Measurements from ENCODE around the gene NAA80. TPM values are rescaled to one million over a fixed set of nuclear protein-coding genes. Genes with fewer than 3 reads are reported as not detected.

Gene NAA80, protein sequence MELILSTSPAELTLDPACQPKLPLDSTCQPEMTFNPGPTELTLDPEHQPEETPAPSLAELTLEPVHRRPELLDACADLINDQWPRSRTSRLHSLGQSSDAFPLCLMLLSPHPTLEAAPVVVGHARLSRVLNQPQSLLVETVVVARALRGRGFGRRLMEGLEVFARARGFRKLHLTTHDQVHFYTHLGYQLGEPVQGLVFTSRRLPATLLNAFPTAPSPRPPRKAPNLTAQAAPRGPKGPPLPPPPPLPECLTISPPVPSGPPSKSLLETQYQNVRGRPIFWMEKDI
- 16.7 and 20.1 TPM in 2 replicates for total RNA-seq
- 15.0 TPM for polyA plus RNA-seq (2012)

DNA sequence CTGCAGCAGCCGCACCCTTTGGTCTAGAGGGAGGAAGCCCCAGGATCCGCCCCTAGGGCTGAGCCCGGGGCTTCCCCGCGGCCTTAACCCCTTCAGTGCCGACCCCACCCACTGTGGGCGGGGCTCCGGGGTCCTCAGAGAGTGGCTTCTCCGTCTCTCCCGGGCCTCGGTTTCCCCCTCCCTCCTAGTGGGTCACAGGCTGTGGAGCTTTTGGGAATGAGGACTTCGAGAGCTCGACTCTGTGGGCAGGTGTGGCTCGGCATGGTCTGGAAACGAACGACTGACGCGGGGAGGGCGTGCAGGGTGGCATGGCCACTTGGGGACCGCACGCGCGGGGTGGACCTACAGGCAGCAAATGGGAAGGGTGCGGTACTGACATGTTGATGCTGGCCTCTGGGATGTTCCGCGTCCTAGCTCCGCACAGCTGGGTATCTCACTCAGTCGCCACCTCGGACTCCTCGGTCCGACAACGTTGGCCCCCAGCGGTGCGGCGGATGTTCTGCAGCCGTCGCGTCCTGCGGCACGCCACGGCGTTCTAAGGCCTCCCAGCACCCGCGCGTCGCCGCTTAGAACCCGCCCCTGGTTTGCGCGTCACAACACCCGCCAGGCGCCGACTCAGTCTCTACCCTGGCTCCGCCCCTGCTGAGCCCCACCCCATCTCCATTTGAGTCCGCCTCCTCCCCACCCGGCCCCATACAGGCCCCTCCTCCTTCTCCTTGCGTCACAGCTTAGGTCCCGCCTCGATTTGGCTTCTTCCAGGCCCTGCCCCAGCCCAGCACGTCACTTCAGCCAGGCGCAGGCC, at the start of gene NAA80, which contains the start of gene HYAL3:
NAA80 (minus strand) TSS at position 570 of the 802 bp plus-strand sequence. CDS start 1,942 bp downstream, outside the sequence.
HYAL3 (minus strand) TSS at position 570 of the 802 bp plus-strand sequence. CDS start 3,803 bp downstream, outside the sequence.
- peak; percentile 99 for DNase-seq (ENCODE audit: low read depth)

DNA sequence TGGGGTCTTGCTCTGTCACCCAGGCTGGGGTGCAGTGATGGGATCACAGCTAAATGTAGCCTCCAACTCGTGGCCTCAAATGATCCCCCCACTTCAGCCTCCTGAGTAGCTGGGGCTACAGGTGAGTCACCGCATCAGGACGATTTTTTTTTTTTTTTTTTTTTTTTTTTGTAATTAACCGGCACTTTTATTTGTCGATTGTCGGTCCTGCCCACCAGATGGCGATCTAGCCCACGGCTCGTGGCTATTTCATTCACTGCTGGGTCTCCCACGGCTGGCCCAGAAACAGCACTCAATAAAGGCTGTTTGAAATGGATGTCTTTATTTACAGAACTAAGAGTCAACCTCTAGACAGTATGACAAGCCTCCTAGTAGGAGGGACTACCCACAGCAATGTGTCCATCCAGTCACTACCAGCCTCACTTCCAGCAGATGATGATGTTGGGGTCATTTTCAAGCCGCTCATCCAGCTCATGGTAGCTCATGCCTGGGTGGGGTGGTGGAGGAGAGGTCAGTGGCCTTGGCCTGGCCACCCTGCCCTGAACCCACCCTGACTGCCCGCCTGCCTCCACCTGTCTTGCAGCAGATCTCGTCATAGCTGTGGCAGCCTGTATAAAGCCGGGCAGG, 48.1 kb upstream of the NAA80 start:
- DNase-seq (ENCODE audit: low read depth): peak; percentile 68

DNA sequence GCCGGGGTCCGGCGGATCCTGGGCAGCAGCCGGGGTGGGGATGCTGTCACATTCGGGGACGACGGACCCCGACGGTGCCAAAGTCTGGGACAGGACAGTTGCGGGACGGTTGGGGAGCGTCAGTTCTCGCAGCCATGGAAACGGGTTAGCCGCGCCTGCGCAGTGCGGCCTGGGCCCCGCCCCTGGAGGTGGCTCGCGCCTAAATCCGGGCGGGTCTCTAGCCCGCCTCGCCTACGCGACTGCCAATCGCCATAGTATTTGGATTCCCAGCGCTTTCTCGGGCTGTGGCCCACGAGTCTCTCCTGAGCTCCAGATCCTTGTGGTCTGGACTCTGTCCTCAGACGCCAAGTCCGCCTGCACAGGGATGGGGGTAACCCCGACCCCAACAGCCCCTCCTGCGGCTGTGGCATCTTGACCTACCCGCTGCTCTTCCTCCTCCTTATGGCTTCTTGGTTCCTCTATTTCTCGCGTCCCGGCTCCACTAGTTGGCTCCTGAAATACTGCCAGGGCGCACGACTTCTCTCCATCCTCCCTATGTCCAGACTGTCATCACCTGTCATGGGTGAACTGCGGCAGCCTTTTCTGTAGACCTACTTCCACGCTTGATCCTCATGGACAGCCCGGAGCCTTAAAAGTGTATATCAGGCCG, 46.5 kb upstream of the NAA80 start, which contains the start of gene ZMYND10:
ZMYND10 (minus strand) TSS at position 147 of the 649 bp plus-strand sequence. CDS start 153 bp downstream, outside the sequence.
- DNase-seq (ENCODE audit: low read depth): no peak

DNA sequence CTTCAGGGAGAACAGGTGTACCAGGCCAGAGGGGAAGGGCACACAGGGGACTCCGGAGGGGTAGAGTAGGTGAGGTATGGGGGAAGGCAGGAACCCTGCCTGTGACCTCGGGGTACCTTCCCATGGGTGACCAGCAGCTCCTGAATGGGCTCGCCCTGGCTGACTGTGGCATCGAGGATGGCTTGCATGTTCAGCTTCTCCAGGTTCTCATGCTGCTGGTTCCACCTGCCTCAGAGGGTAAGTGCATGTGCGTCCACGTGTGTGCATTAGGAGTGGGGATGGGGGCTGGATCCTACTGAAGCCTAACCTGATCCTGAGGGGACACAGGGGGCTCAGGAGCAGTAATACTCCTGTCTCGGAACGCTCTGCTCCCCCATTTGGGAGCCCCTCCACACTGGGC, 45.8 kb upstream of the NAA80 start:
- no peak for DNase-seq (ENCODE audit: low read depth)

DNA sequence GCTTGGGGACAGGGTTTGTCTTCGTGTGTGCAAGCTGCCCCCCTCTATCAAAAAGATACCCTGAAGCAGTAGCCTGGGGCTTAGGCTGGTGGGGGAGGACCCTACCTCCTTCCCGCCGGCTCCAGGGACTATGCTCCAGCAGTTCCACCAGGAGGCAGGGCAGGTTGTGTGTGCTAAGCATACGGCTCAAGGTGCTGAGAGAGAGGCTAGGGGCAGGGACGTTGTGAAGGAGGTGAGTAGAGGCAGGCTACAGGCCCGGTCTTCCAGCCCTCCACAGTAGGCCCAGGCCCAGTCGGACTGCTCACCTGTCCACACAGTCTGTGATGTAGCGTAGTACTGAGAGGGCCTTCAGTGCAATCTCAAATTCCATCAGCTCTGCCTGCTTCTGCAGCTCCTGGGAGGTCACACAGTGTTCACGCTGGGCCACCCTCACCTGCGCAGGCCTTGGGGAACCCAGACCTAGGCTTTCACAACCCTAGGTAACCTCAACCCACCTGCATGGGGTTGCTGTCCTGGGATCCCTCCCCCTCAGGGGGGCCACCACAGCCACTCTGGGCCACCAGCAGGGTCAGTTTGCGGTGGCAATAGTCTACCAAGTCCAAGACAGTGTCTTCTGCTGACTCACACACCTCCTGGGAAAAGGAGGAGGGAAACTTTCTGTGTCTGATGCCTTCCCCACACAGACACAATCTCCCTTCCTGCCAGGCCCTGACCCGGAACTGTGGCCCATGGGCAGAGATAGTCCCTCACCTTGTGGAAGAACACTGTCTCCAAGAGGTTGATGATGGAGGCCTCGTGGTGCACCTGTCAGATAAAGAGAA, 43.8 kb upstream of the NAA80 start:
- DNase-seq (ENCODE audit: low read depth): no peak

DNA sequence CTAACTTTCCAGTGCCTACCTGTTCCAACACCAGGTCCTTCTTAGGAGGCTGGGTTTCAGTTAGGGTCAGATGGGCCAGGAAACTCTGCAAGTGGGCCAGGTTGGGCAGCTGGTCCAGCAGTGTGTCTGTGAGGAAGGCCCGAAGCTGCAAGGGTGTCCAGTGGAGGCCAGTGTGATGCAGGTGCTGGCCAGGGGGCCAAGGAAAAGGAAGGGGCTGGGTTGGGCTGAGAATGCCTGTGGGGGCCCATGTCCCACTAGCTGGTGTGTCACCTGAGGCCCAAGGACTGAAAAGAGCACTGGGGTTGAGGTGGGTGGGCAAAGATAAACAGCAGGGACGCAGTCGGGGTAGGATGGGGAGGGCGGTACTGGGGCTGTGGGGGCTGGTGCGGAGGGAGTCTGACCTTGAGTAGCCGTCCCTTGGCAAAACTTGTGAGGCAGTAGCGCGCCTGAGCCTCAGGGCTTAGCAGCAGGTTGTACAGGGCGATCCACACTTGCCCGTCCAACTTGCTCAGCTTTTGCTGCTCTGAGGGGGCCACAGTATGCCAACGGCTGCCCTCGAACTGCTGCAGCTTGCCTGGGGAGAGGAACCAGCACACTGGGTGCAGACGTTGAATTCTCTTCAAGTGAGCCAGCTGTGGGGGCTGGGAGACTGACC, 42.9 kb upstream of the NAA80 start:
- DNase-seq (ENCODE audit: low read depth): no peak

DNA sequence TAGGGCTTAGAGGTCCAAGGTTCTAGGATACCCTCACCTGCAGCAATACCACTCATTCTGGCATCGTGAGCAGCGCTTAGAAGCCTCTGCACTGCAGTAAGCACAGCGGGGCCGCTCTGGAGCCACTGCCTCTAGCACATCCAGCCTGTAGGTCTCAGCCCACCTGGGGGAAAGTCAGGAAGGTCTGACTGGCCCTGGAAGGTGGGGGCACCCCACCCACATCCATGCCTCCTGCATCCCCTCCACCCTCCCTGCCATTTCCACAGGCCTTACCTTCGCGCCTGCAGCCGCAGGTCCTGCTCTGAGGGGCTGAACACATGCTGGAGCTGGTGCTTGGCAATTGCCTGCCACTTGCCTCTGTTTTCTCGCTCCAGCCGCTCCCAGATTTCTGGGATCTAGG, 42.3 kb upstream of the NAA80 start:
- DNase-seq (ENCODE audit: low read depth): no peak

DNA sequence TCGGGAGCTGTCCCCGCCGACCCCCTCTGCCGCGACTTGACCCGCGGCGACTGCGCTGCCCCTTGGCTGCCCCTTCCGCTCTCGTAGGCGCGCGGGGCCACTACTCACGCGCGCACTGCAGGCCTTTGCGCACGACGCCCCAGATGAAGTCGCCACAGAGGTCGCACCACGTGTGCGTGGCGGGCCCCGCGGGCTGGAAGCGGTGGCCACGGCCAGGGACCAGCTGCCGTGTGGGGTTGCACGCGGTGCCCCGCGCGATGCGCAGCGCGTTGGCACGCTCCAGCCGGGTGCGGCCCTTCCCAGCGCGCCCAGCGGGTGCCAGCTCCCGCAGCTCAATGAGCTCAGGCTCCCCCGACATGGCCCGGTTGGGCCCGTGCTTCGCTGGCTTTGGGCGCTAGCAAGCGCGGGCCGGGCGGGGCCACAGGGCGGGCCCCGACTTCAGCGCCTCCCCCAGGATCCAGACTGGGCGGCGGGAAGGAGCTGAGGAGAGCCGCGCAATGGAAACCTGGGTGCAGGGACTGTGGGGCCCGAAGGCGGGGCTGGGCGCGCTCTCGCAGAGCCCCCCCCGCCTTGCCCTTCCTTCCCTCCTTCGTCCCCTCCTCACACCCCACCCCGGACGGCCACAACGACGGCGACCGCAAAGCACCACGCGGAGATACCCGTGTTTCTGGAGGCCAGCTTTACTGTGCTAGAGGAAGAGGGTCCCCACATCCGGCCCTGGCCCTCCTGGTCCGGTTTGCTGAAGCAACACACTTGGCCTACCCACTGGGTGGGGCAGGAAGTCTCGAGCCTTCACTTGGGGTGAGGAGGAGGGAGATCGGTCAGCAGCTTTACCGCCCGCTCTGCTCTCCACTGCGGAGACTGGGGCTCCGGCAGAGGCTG, 41.5 kb upstream of the NAA80 start, which contains the start of gene RASSF1:
RASSF1 (minus strand) TSS at position 389 of the 882 bp plus-strand sequence; CDS start at position 358, 31 bp downstream.
- DNase-seq (ENCODE audit: low read depth): no peak

DNA sequence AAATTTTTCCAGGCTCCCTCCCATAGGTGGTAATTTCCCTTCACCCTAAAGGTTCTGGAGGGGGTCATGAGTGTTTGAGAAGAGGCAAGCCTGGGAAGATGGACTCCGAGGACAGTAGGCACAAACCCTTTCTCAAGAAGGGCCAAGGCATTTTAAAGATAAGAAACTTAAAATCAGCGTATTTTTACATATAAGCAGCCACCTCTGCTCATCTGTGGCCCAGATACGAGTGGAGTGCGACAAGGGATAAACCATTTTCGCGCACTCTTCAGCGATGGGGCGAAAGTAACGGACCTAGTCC, 40.9 kb upstream of the NAA80 start:
- no peak for DNase-seq (ENCODE audit: low read depth)

DNA sequence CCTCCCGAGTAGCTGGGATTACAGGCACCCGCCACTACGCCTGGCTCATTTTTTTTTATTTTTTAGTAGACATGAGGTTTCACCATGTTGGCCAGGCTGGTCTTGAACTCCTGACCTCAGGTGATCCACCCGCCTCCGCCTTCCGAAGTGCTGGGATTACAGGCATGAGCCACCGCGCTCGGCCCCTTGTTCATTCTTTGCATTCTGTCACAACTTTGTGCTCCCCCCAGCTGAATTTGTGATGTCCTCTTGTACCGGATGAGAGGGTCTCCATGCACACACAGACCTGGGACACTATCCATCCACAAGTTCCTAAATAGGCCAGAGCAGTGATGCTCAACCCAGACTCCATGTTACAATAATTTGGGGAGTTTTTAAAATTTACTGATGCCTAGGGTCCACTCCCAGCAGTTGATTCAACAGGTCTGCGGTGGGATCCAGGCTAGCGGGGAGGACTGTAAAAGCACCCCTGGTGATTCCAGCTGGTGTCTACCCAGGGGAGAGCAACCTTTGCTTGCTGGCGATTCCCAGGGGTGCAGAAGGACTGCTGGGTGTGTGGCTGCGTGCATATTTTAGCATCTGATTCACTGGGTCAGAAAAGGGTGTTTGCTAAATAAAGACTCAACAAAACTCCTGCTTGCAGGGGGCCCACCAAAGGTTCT, 40.4 kb upstream of the NAA80 start:
- no peak for DNase-seq (ENCODE audit: low read depth)

DNA sequence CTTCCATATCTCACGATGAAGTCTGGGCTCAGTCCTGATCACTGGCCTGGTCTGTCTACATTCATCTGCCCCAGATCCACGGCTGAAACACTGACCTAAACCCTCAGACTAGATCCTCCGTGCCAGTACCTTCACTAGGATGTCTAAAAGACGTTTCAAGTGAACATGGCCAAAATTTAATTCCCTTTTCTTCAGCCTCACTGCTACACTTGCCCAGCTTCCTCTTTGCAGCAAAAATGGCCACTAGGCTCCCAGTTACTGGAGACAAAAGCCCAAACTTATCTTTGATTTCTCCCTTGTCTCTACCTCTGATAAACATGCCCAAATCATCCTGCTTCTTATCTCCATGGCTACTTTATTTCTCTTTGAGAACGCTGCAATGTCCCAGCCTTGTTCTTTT, 39.8 kb upstream of the NAA80 start:
- no peak for DNase-seq (ENCODE audit: low read depth)

DNA sequence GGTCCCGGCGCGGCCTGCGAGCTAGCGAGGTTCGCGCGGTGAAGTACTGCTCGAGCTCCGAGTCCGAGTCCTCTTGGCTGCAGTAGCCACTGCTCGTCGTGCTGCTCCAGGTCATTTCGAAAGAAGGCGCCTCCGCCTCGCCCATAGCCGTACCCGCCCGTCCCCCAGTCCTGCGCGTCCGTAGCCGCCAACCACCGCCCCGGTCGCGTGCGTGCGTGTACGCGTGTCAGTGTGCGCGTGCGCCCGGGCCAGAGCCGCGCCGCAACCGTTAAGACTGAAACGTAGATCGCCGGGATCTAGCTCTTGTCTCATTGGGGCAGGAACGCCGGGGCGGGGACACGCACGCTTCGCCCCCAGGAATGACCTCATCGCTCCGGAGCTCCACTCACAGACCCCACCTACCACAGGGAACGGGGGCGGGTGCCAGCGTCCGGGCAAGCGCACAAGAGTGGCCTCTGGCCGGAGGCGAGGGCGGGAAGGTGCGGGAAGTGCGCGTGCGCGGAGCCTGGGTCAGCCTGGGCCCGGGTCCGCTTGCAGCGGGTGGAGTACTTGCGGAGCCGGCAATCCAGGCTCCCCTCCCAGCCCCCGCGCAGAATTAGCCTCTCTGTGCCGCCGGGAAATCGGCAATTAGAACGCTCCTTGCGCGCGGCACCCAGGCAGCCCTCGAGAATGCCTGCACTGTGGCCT, 38.1 kb upstream of the NAA80 start:
- DNase-seq (ENCODE audit: low read depth): peak; percentile 99

DNA sequence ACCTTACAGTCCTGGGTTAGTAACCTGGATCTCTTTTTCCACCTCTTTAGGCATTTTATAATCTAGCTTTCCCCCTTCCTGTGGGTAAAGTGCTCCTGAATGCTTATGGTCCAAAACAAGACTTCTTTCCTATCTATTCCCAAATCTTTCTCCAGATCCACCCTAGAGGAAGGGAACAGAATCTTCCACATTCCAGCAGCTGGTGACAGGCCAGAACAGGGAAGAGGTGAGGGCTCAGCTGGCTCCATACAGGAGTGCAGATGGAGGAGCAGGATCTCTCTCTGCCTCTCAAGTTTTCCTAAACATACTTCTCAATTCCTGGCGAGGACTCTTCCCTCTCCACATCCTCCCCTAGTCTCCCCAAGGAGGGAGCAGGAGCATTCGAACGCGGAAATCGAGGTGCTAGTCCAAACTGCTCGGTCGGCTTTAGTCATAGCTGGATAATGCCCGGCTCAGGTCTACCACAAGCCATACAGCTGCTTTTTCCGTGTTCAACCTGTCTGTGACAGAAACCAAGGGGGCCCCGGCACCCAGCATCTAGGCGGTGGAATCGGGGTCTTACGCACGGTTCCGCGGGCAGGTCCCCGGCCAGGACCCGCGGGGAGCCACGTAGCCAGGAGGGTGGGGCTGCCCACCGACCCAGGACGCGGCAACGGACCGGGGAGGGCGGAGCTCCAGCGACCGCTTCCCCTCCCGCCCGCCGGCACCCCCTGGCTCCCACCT, 37.4 kb upstream of the NAA80 start:
- no peak for DNase-seq (ENCODE audit: low read depth)

DNA sequence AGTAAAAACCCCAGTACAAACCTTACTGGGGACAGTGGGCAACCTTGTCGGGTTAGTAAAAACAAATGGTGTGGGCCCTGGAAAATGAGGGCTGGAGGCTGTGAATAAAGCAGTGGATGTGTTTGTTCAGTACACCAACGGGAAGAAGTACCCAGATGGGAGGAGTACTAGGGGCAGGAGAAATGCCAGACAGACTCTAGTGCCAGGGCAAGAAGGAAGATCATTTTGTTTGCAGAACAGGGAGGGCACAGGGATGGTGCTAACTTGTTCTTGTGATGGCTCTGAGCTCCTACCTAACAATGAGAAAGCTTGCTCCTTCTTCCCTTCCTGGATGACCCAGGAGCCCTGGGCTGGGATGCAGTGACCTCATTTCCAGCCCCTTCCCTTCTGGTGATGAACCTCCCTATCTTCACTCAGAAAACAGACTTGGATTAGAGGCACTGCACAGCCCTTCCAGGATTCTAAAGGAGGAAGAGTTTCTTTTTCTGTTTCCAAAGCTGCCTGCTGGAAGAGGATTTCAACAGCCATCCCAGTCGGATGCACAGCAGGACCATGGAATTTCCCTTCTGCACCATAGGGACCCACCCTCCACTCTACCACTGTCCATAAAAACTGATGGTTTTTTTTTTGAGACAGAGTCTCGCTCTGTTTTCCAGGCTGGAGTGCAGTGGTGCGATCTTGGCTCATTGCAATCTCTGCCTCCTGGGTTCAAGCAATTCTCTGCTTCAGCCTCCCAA, 35.3 kb upstream of the NAA80 start:
- no peak for DNase-seq (ENCODE audit: low read depth)

DNA sequence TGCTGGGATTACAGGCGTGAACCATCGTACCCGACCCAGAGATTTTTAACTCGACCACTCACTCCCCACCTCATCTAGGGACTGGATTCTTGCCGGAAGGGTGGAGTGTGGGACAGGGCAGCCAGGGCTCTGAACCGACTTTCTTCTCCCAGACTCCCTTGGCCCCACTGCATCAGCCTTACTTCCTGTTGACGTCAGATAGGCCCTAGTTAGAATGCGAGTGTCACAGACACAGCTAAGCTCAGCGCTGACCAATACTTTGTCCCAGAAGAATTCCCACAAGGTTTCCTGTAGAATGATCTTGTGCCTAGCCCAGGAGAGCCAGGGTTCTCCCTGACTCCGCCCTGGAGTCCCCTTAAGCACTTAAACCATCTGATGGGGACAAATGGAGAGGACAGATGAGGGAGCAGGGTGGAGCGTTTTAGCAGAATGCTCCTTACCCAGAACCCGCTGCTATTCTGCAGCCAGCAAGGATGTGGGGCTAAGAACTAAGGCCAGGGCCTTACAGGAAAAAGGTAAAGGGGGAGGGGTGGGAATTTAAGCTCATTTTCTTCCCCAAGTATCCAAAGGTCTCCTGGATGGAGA, 34.6 kb upstream of the NAA80 start:
- no peak for DNase-seq (ENCODE audit: low read depth)

DNA sequence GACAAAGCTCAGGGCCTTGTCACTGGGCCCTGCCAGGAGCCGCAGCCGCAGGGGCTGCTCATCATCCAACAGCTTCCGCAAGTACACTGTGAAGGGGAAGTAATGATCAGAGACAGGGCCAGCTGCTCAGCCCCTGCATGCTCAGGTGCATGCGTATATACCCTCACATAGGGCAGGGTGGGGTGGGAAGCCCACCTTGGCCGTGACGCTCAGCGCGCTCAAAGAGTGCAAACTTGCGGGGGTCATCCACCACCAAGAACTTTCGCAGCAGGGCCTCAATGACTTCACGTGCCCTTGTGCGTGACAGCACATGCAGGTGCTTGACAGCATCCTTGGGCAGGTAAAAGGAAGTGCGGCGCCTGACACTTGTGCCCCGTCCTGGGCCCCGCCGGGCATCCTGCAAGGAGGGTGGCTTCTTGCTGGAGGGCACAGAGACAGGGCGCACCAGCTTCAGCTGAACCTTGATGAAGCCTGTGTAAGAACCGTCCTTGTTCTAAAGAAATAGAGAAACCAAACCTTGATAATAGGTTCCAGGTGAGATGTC, 32.2 kb upstream of the NAA80 start:
- no peak for DNase-seq (ENCODE audit: low read depth)
